ENCODE measurements around the gene OSBPL5. TPM values are rescaled to one million over a fixed set of nuclear protein-coding genes. Genes with fewer than 3 reads are reported as not detected.

Gene OSBPL5
- total RNA-seq, 1 experiment from 2014 or later, result 16.1 TPM

DNA sequence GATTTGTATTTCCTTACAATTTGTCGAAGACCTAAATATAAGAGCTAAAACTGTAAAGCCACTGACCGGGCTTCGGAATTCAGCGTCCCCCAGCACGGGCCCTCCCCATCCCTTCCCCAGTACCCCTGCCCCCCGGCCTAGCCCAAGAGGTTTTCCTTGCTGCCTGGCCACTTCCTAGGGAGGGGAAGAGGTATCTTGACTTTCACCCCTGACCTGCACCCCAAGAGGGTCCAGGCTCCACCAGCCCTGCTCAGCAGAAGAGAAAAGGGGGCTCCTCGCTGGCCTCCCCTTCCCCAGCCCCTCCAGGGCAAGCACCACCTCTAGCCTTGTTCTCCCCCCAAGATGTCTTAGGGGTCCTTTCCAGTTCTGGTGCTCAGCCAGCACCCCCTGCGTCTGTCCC lies 81.8 kb downstream of the OSBPL5 start:
- Histone ChIP-seq H3T11ph (ENCODE audit: low read length) (no peak overlapping the region), H4K20me1 (ENCODE audit: control insufficient read depth, insufficient read depth, insufficient read length) (no peaks in the 10 kb centered on the region), H3K4me2 (ENCODE audit: insufficient read depth, insufficient read length, low read length) (no peak overlapping the region), H3K79me1 (ENCODE audit: insufficient read depth, low read depth, low read length, poor library complexity, severe bottlenecking) (no peaks in the 10 kb centered on the region), H3K14ac (ENCODE audit: insufficient read depth, low read length) (no peak overlapping the region), H3K4me1 (ENCODE audit: insufficient read depth, low read length) (no peaks in the 10 kb centered on the region), H3K27ac (ENCODE audit: insufficient read length, low read depth, low read length) (no peak overlapping the region), H2BK15ac (ENCODE audit: low read depth, low read length) (no peak overlapping the region), H3K27me3 (ENCODE audit: insufficient read depth, low read length) (no peaks in the 10 kb centered on the region), H3K9ac (ENCODE audit: extremely low read depth, insufficient read length, low read length) (no peak overlapping the region), H4K8ac (replicated peaks; ENCODE audit: insufficient read length, low read depth, low read length) (no peak overlapping the region), H2AFZ (ENCODE audit: low read length) (no peak overlapping the region), H2AK5ac (ENCODE audit: insufficient read length, low read length) (no peak overlapping the region), H3K4ac (ENCODE audit: low read depth, low read length) (no peak overlapping the region), H3K18ac (ENCODE audit: insufficient read length, low read depth, low read length) (no peak overlapping the region), H2BK5ac (ENCODE audit: insufficient read length, low read length) (no peak overlapping the region), H3K56ac (ENCODE audit: insufficient read length, low read depth, low read length) (no peak overlapping the region), H2BK12ac (ENCODE audit: insufficient read length, low read depth, low read length) (no peak overlapping the region), H3K9me3 (ENCODE audit: control insufficient read depth, low read depth, low read length) (no peaks in the 10 kb centered on the region), H4K5ac (ENCODE audit: insufficient read length, low read depth, low read length) (no peak overlapping the region), H3K23me2 (ENCODE audit: insufficient read length, low read depth, low read length, poor library complexity, severe bottlenecking) (no peaks in the 10 kb centered on the region), H3K23ac (ENCODE audit: insufficient read length, low read depth, low read length) (no peak overlapping the region), H2BK120ac (ENCODE audit: low read depth, low read length, poor library complexity, severe bottlenecking) (no peak overlapping the region), H4K91ac (ENCODE audit: insufficient read length, low read depth, low read length) (no peak overlapping the region), H3K79me2 (ENCODE audit: insufficient read depth, low read length) (no peaks in the 10 kb centered on the region), H2BK20ac (ENCODE audit: low read depth, low read length, poor library complexity, severe bottlenecking) (no peak overlapping the region)
- WGBS (ENCODE audit: extremely low coverage, insufficient read length, low lambda C conversion rate), result no CpG with 5 or more reads among the region's 8 CpGs
- H3K9me3 Mint-ChIP-seq, result peaks cover 0 to 3% of the 10 kb centered on the region in 2 experiments; a peak in 2 of 5 replicates
- TF ChIP-seq, protein P1, sequence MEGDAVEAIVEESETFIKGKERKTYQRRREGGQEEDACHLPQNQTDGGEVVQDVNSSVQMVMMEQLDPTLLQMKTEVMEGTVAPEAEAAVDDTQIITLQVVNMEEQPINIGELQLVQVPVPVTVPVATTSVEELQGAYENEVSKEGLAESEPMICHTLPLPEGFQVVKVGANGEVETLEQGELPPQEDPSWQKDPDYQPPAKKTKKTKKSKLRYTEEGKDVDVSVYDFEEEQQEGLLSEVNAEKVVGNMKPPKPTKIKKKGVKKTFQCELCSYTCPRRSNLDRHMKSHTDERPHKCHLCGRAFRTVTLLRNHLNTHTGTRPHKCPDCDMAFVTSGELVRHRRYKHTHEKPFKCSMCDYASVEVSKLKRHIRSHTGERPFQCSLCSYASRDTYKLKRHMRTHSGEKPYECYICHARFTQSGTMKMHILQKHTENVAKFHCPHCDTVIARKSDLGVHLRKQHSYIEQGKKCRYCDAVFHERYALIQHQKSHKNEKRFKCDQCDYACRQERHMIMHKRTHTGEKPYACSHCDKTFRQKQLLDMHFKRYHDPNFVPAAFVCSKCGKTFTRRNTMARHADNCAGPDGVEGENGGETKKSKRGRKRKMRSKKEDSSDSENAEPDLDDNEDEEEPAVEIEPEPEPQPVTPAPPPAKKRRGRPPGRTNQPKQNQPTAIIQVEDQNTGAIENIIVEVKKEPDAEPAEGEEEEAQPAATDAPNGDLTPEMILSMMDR (conservative IDR thresholded peaks at IDR 0.05), result no peak
- no peak overlapping the region for H3K4me3 Mint-ChIP-seq
- H3K36me3 Mint-ChIP-seq (ENCODE audit: insufficient read depth in 1 of 3, low read depth in 3 of 3), result no peaks in the 10 kb centered on the region
- H3K27ac Mint-ChIP-seq, result no peak overlapping the region
- peaks cover 12% of the 10 kb centered on the region for H3K27me3 Mint-ChIP-seq (ENCODE audit: low read depth)
- DNase-seq, result no peak
- H3K4me1 Mint-ChIP-seq, result peaks cover 0 to 2% of the 10 kb centered on the region in 2 experiments; a peak in 1 of 4 replicates
